ENCODE data around the gene SLC25A13. TPM values are rescaled to one million over a fixed set of nuclear protein-coding genes. Genes with fewer than 3 reads are reported as not detected.

SLC25A13 gene
- total and polyA plus RNA-seq, 9 of the 15 experiments (the other 6 are each of a cell fraction or from before 2014, with no cell fraction given): 21.4 to 80.2 (median 58.7) TPM

- no peak for TF ChIP-seq TRIM25 (IDR thresholded peaks at IDR 0.05; ENCODE audit: borderline replicate concordance)
- TF ChIP-seq GATAD2A (IDR thresholded peaks at IDR 0.05): no peak
- peak; percentile 65 for TF ChIP-seq ETS1 (conservative IDR thresholded peaks at IDR 0.05; ENCODE audit: control insufficient read depth, low read depth, low read length)
- TF ChIP-seq TOE1 (IDR thresholded peaks at IDR 0.05; ENCODE audit: borderline replicate concordance): no peak
- TF ChIP-seq TOE1 (CRISPR knock-in tag; IDR thresholded peaks at IDR 0.05; ENCODE audit: borderline replicate concordance, low read depth): no peak
- TF ChIP-seq RUNX1 (IDR thresholded peaks at IDR 0.05; ENCODE audit: low read depth): no peak
- 0 out of 2 replicates have a peak, but pooled peaks have one; percentile 12 for TF ChIP-seq GTF2F1 (IDR thresholded peaks at IDR 0.05; ENCODE audit: low read depth, low read length)
- peak; percentile 39; the same call in 1 of the 2 replicates for TF ChIP-seq POLR2AphosphoS2 (IDR thresholded peaks at IDR 0.05; ENCODE audit: low read length)
- peak; percentile 66; the same call in 1 of the 2 replicates for TF ChIP-seq ZBTB7A (IDR thresholded peaks at IDR 0.05; ENCODE audit: borderline replicate concordance, control insufficient read depth, low read depth, low read length)
- TF ChIP-seq ZBTB40 (IDR thresholded peaks at IDR 0.05): peak; percentile 49; the same call in 1 of the 2 replicates
- no peak for TF ChIP-seq ZBTB40 (CRISPR knock-in tag; IDR thresholded peaks at IDR 0.05)
- TF ChIP-seq KDM4B (IDR thresholded peaks at IDR 0.05; ENCODE audit: borderline replicate concordance in 2 of 2, low read depth in 1 of 2): 0 out of 4 replicates have a peak, but pooled peaks of 1 of the 2 experiments have one; percentile 19
- peak; percentile 53; the same call in 1 of the 2 replicates for TF ChIP-seq ELF1 (tag; IDR thresholded peaks at IDR 0.05)
Measured at GRCh38 chr7:96321031-96321657, 754 bp downstream of the SLC25A13 start (continued).

Data from K562 (cell line).